NCI-H2227 (cell line): Measurements from ENCODE around the gene FAM118A.
"Not testable (repeated sequence)": the region's sequence is repeated elsewhere in the genome, so short reads cannot be mapped to it uniquely, and the experiment has no call there.

ENCODE experiments used
- DNase-seq: peaks from one replicate; lab custom pipeline; 2025; ENCODE audit not compliant: unreplicated experiment; lab: John Stamatoyannopoulos, UW

The FAM118A gene

GRCh38 chr22:45281010-45281409, 28.7 kb upstream of the FAM118A start:
- no peak for DNase-seq

- peak; percentile 56 for DNase-seq
These were observed 24.9 kb upstream of the FAM118A start, which contains the start of gene UPK3A for GRCh38 chr22:45284705-45285262. Gene UPK3A, plus strand, starts transcription at chr22:45284949. Its CDS starts 65 bp downstream, at chr22:45285014.

- no peak for DNase-seq
These were observed 24.3 kb upstream of the FAM118A start for GRCh38 chr22:45285263-45286058.

GRCh38 chr22:45286854-45287551, 22.7 kb upstream of the FAM118A start:
- DNase-seq = no peak

GRCh38 chr22:45290410-45290936, 19.3 kb upstream of the FAM118A start:
- peak; percentile 21 for DNase-seq

GRCh38 chr22:45291061-45291930, 18.4 kb upstream of the FAM118A start:
- no peak for DNase-seq

GRCh38 chr22:45291931-45292290, 17.8 kb upstream of the FAM118A start:
- DNase-seq = no peak

GRCh38 chr22:45292731-45293442, 16.8 kb upstream of the FAM118A start:
- no peak for DNase-seq

- no peak for DNase-seq
These were observed 15.7 kb upstream of the FAM118A start for GRCh38 chr22:45294030-45294429.

GRCh38 chr22:45295004-45295403, 14.7 kb upstream of the FAM118A start:
- DNase-seq = not testable (repeated sequence)

GRCh38 chr22:45295492-45295891, 14.2 kb upstream of the FAM118A start:
- no peak for DNase-seq

GRCh38 chr22:45296628-45297297, 13.0 kb upstream of the FAM118A start:
- no peak for DNase-seq

- DNase-seq = no peak
These were observed 10.7 kb upstream of the FAM118A start for GRCh38 chr22:45298934-45299505.

- no peak for DNase-seq
These were observed 7.0 kb upstream of the FAM118A start for GRCh38 chr22:45302751-45303150.

- no peak for DNase-seq
These were observed 6.6 kb upstream of the FAM118A start for GRCh38 chr22:45303181-45303580.

- DNase-seq = no peak
These were observed 4.8 kb upstream of the FAM118A start for GRCh38 chr22:45304971-45305370.

- DNase-seq = no peak
These were observed 4.2 kb upstream of the FAM118A start for GRCh38 chr22:45305456-45306075.

- DNase-seq = no peak
These were observed 3.6 kb upstream of the FAM118A start for GRCh38 chr22:45306139-45306538.

GRCh38 chr22:45308391-45308956, 1.3 kb upstream of the FAM118A start:
- DNase-seq = no peak
